ENCODE results near the gene DAGLA. TPM values are rescaled to one million over a fixed set of nuclear protein-coding genes. Genes with fewer than 3 reads are reported as not detected.
A peak's percentile ranks its signal among the peaks of the same experiment; 100 is the strongest.

Gene DAGLA
- total RNA-seq, 2 experiments from 2014 or later, result 0.05 TPM; not detected in 1

DNA sequence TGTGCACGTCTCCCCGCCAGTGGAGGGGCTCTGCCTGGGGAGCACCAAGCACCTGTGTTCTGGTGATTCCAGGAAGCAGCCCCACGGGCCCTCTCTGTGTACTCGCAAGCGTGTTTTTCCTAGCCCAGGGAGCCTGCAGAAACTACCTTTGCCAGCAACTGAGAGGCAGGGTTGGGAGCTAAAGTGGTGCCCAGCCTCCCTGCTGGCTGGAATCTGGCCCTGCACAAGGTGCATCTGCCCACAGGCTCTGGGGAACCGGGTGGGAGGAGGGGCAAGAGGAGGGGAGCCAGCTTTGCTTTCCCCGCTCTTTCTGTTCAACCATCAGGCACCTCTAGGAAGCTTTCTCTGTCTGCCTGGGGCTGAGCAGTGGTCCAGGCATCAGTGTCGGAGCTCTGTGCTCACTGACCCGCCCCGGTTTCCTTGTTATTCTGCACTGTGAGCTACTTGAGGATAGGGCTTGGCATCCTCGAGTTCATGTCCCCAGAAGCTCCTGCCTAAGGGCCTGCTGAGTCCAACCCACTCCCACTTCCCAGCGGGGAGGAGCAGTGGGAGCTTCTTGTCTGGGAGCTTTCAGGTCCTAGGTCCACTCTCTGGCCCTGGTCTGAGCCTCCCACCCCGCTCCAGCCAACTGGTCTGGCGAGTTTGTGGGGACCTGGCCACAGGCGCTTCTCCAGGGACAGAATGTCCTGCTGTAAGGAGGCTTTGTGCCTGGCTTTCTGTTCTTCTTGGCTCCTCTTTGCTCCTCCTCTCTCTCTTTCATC, 14.9 kb downstream of the DAGLA start:
- Mint-ChIP-seq H3K4me1 (ENCODE audit: low read depth) (peaks cover 25% of the 10 kb centered on the region), H3K27me3 (no peaks in the 10 kb centered on the region), H3K4me3 (no peak overlapping the region), H3K9me3 (no peaks in the 10 kb centered on the region), H3K36me3 (ENCODE audit: low read depth) (no peaks in the 10 kb centered on the region), H3K27ac (peak overlapping the region; percentile 78)
- intact Hi-C loops (cut with micrococcal nuclease), result no loop called here
- CTCF ChIA-PET, result interaction anchor here (0.7 to 1.6 kb wide), 4 partner anchors 14 to 260 kb away, joined by 3 to 8 read pairs (median 4); no protein-coding TSS in a partner anchor
- POLR2A ChIA-PET, result no interaction called here
- TF ChIP-seq, protein P1, sequence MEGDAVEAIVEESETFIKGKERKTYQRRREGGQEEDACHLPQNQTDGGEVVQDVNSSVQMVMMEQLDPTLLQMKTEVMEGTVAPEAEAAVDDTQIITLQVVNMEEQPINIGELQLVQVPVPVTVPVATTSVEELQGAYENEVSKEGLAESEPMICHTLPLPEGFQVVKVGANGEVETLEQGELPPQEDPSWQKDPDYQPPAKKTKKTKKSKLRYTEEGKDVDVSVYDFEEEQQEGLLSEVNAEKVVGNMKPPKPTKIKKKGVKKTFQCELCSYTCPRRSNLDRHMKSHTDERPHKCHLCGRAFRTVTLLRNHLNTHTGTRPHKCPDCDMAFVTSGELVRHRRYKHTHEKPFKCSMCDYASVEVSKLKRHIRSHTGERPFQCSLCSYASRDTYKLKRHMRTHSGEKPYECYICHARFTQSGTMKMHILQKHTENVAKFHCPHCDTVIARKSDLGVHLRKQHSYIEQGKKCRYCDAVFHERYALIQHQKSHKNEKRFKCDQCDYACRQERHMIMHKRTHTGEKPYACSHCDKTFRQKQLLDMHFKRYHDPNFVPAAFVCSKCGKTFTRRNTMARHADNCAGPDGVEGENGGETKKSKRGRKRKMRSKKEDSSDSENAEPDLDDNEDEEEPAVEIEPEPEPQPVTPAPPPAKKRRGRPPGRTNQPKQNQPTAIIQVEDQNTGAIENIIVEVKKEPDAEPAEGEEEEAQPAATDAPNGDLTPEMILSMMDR (IDR thresholded peaks at IDR 0.05), result no peak
- no peak for ATAC-seq
- DNase-seq, result no peak

DNA sequence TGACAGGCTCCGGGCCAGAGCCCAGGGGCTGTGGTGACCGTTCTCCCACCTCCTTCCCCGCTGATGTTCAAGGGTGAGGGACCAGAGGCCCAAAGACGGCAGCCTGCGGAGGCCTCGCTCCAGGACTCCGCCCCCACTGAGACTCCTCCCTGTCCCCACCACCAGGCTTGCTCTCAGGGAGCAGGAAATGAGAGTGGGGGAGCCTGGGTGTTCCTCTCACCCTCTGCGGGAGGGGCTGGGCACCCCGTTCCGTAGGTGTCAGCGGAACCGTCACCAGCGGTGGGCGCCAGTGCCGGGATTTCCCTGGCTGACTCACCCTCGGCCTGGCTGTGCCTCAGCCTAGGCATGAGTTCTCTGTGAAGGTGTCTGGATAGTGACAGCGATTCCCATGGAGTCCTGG, 15.7 kb downstream of the DAGLA start:
- DNase-seq (peak; percentile 97), ATAC-seq (peak; percentile 100)
- peaks cover 25% of the 10 kb centered on the region for H3K4me1 Mint-ChIP-seq (ENCODE audit: low read depth)
- H3K9me3 Mint-ChIP-seq, result no peaks in the 10 kb centered on the region
- CTCF ChIA-PET, result interaction anchor here (1.2 to 1.6 kb wide), 2 partner anchors 12 to 37 kb away, joined by 3 to 8 read pairs; no protein-coding TSS in a partner anchor
- POLR2A ChIA-PET, result no interaction called here
- intact Hi-C loops (cut with micrococcal nuclease), result no loop called here
- no peaks in the 10 kb centered on the region for H3K36me3 Mint-ChIP-seq (ENCODE audit: low read depth)
- H3K27ac Mint-ChIP-seq, result peak overlapping the region; percentile 78
- TF ChIP-seq, protein P1 (IDR thresholded peaks at IDR 0.05), result no peak
- H3K4me3 Mint-ChIP-seq, result peak overlapping the region; percentile 48
- no peaks in the 10 kb centered on the region for H3K27me3 Mint-ChIP-seq

DNA sequence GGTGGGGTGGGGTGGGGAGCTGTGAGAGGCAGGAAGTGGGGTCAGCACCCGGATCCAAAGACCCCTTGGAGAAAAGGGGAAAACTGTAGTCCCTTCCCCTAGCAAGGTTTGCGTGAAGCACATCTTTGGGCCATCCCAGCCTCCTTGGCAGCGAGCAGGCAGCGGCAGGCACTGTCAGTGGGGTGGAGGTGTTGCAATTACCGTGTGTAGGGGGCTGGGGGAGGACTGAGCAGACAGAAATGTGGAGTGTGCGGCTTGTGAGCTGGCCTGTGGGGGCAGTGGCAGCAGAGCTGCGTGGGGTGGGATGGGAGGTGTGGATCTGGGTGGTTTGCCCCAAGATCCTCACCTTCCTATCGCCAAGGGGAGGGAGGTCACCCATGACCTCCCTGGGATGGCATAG, 16.4 kb downstream of the DAGLA start:
- ATAC-seq (no peak), DNase-seq (peak; percentile 13)
- ChIA-PET CTCF (interaction anchor here (1.2 kb wide), 1 partner anchor 13 kb away, joined by 3 read pairs; no protein-coding TSS in a partner anchor), POLR2A (no interaction called here)
- Mint-ChIP-seq H3K4me1 (ENCODE audit: low read depth) (peaks cover 25% of the 10 kb centered on the region), H3K36me3 (ENCODE audit: low read depth) (no peaks in the 10 kb centered on the region), H3K27me3 (no peaks in the 10 kb centered on the region), H3K4me3 (no peak overlapping the region), H3K27ac (peak overlapping the region; percentile 34), H3K9me3 (no peaks in the 10 kb centered on the region)
- TF ChIP-seq, protein P1 (IDR thresholded peaks at IDR 0.05), result no peak
- intact Hi-C loops (cut with micrococcal nuclease), result no loop called here

DNA sequence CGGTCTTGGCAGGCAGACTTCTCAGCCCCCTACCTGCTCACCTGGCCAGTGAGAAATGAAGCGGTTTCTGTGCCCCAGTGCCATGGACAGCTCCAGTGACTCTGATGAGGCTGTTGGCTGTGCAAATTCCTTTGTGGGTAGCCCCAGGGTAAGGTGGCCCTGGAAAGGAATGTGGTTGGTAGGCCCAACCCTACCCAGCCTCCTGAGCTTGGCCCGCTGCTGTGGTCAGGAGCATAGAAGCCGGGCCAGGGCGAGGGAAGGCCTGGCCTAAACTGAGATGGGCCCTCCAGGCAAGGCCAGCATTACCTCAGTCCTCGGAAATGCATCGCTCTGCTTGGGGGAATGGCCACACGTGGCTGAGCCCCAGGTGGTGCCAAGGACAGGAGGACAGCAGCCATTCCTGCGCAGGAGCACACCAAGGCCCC, 16.9 kb downstream of the DAGLA start:
- Mint-ChIP-seq H3K27me3 (no peaks in the 10 kb centered on the region), H3K4me3 (no peak overlapping the region), H3K4me1 (ENCODE audit: low read depth) (peaks cover 25% of the 10 kb centered on the region), H3K27ac (no peak overlapping the region), H3K36me3 (ENCODE audit: low read depth) (no peaks in the 10 kb centered on the region), H3K9me3 (no peaks in the 10 kb centered on the region)
- no peak for DNase-seq
- intact Hi-C loops (cut with micrococcal nuclease), result no loop called here
- POLR2A ChIA-PET, result no interaction called here
- ATAC-seq, result no peak
- TF ChIP-seq, protein P1 (IDR thresholded peaks at IDR 0.05), result no peak
- CTCF ChIA-PET, result interaction anchor here (1.2 to 2.7 kb wide), 2 partner anchors 13 to 37 kb away, joined by 3 to 18 read pairs; no protein-coding TSS in a partner anchor

DNA sequence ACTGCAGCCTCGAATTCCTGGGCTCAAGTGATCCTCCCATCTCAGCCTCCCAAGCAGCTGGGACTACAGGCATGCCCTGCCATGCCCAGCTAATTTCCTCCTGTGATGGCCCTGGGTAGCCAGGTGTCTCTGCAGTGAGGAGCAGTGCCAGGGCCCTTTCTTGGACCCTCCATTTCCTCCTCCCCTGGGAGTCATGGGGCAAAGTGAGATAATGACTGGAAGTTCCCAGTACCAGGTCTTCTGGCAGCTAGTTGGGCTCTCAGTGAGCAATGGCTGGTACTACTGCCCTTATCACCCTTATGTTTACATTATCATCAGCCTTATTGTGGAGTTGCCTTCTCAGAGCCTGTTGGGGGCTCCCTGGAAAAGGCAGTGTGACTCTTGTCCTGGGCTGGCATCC, 17.6 kb downstream of the DAGLA start:
- no peaks in the 10 kb centered on the region for H3K27me3 Mint-ChIP-seq
- ChIA-PET CTCF (interaction anchor here (1.1 to 2.7 kb wide), 6 partner anchors 13 to 252 kb away, joined by 3 to 18 read pairs (median 4); no protein-coding TSS in a partner anchor), POLR2A (no interaction called here)
- H3K4me1 Mint-ChIP-seq (ENCODE audit: low read depth), result peaks cover 28% of the 10 kb centered on the region
- intact Hi-C loops (cut with micrococcal nuclease), result no loop called here
- DNase-seq (no peak), ATAC-seq (no peak)
- TF ChIP-seq, protein P1 (IDR thresholded peaks at IDR 0.05), result no peak
- no peaks in the 10 kb centered on the region for H3K9me3 Mint-ChIP-seq
- no peak overlapping the region for H3K4me3 Mint-ChIP-seq
- H3K27ac Mint-ChIP-seq, result no peak overlapping the region
- H3K36me3 Mint-ChIP-seq (ENCODE audit: low read depth), result no peaks in the 10 kb centered on the region

Measured in activated CD8-positive, alpha-beta T cell treated with anti-CD3 and anti-CD28 coated beads for 36 hours (primary cell).